ENCODE results near the gene SERINC2. TPM values are rescaled to one million over a fixed set of nuclear protein-coding genes. Genes with fewer than 3 reads are reported as not detected.

The SERINC2 gene
- total RNA-seq, 1 donor from 2014 or later = 105 TPM

DNA sequence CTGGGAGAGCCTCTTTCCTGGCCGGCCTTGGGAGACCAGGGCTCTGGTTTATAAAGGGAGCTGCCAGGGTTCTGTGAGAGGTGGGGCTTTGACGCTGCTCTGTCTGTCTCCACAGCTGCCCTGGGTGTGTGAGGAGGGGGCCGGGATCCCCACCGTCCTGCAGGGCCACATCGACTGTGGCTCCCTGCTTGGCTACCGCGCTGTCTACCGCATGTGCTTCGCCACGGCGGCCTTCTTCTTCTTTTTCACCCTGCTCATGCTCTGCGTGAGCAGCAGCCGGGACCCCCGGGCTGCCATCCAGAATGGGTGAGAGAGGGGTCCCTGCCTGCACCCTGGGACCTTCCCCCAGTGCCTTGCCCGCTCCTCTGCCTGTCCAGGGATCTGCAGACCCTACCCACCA lies 11.6 kb downstream of the SERINC2 start:
- Histone ChIP-seq H3K36me3 (ENCODE audit: control insufficient read depth, insufficient read depth, low read length) (no peaks in the 10 kb centered on the region), H3K27me3 (ENCODE audit: control insufficient read depth, insufficient read depth, low read length) (no peaks in the 10 kb centered on the region), H3K4me3 (ENCODE audit: low read depth, low read length) (no peak overlapping the region)
- TF ChIP-seq CTCF (IDR thresholded peaks at IDR 0.05; ENCODE audit: insufficient read depth, low read length, poor library complexity, severe bottlenecking) = no peak
- no peak for DNase-seq (ENCODE audit: low read depth)

- Histone ChIP-seq H3K27me3 (ENCODE audit: control insufficient read depth, insufficient read depth, low read length) (no peaks in the 10 kb centered on the region), H3K4me3 (ENCODE audit: low read depth, low read length) (no peak overlapping the region), H3K36me3 (ENCODE audit: control insufficient read depth, insufficient read depth, low read length) (no peaks in the 10 kb centered on the region)
- no peak for DNase-seq (ENCODE audit: low read depth)
- no peak for TF ChIP-seq CTCF (IDR thresholded peaks at IDR 0.05; ENCODE audit: insufficient read depth, low read length, poor library complexity, severe bottlenecking)
Observed at GRCh38 chr1:31425301-31426081, 12.5 kb downstream of the SERINC2 start.

DNA sequence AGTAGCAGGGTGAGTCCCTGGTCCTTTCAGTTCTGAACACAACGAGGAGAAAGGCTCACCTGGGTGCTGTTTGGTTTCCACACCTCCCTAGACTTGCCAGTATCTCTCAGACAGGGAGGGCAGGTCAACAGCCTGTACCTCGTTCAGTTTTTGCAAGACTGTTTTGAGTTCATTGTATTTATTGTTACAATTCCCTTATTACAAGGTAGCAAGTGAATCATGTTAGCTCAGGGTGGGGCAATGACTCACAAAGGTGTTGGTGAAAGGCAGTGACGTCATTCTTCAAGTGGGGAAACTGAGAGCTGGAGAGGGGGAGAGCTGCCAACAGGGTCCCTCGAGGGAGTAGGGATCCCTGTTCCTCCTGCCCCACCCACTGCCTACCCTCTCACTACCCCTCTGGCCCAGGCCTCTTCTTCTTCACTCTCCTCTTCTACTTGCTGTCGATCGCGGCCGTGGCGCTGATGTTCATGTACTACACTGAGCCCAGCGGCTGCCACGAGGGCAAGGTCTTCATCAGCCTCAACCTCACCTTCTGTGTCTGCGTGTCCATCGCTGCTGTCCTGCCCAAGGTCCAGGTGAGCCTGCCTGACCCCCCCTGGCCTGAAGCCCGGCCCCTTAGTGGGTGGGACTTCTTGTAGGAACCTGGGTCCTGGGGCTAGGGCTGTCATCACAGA lies 13.4 kb downstream of the SERINC2 start:
- TF ChIP-seq CTCF (IDR thresholded peaks at IDR 0.05; ENCODE audit: insufficient read depth, low read length, poor library complexity, severe bottlenecking) = no peak
- DNase-seq (ENCODE audit: low read depth) = no peak
- H3K36me3 ChIP-seq (ENCODE audit: control insufficient read depth, insufficient read depth, low read length) = no peaks in the 10 kb centered on the region
- H3K27me3 ChIP-seq (ENCODE audit: control insufficient read depth, insufficient read depth, low read length) = no peaks in the 10 kb centered on the region
- H3K4me3 ChIP-seq (ENCODE audit: low read depth, low read length) = no peak overlapping the region

DNA sequence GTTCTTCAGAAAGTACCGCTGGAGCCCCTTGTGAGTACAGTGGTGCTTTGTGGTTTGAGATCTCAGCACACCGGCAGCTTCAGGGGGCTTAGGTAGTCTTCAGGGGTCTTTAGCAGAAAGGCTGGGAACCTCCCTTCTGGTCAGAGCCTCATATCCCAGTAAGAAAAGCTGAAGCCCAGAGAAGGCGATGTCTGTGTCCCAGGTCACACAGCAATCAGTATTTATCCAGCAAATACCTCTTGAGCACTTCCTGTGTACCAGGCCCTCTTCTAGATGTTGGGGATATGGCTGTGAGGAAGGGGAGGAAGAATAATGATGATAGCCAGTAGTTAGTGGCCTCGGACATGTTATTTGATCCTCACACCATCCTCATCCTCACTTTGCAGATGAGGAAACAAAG lies 14.3 kb downstream of the SERINC2 start:
- DNase-seq (ENCODE audit: low read depth) = no peak
- no peak overlapping the region for H3K4me3 ChIP-seq (ENCODE audit: low read depth, low read length)

GRCh38 chr1:31428436-31429221 lies 15.6 kb downstream of the SERINC2 start:
- Histone ChIP-seq H3K36me3 (ENCODE audit: control insufficient read depth, insufficient read depth, low read length) (no peaks in the 10 kb centered on the region), H3K4me3 (ENCODE audit: low read depth, low read length) (no peak overlapping the region), H3K27me3 (ENCODE audit: control insufficient read depth, insufficient read depth, low read length) (no peaks in the 10 kb centered on the region)
- no peak for TF ChIP-seq CTCF (IDR thresholded peaks at IDR 0.05; ENCODE audit: insufficient read depth, low read length, poor library complexity, severe bottlenecking)
- DNase-seq (ENCODE audit: low read depth) = no peak

More for the DNA sequence above, 14.3 kb downstream of the SERINC2 start:
- TF ChIP-seq CTCF (IDR thresholded peaks at IDR 0.05; ENCODE audit: insufficient read depth, low read length, poor library complexity, severe bottlenecking) = no peak
- Histone ChIP-seq H3K27me3 (ENCODE audit: control insufficient read depth, insufficient read depth, low read length) (no peaks in the 10 kb centered on the region), H3K36me3 (ENCODE audit: control insufficient read depth, insufficient read depth, low read length) (no peaks in the 10 kb centered on the region)

All from kidney epithelial cell (primary cell).